NCI-H2081 (cell line): ENCODE results near the gene VEZF1.
A peak's percentile ranks its signal among the peaks of the same experiment; 100 is the strongest.

Source experiments
- DNase-seq, 2 experiments: peaks; one replicate each; lab custom pipeline; 2025; lab: John Stamatoyannopoulos, UW

Gene VEZF1

DNA sequence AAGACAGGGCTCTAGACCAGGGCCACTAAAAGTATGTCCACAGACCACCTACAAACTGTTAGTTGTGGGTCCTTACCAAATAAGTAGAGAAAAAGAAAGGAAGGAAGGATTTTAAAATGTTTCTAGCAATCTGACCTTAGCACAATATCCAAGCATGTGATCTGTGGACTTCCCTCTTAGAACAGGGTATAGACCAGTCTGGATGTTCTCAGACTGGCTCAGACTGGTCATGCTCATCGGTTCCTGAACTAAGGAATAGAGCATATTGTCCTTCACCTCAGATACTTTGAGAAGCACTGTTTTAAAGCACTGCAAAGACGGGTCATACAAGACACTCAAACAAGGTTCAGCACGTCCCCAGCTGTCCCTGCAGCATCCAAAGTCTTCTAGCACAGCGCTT lies 58.7 kb downstream of the VEZF1 start:
- no peak for DNase-seq

DNA sequence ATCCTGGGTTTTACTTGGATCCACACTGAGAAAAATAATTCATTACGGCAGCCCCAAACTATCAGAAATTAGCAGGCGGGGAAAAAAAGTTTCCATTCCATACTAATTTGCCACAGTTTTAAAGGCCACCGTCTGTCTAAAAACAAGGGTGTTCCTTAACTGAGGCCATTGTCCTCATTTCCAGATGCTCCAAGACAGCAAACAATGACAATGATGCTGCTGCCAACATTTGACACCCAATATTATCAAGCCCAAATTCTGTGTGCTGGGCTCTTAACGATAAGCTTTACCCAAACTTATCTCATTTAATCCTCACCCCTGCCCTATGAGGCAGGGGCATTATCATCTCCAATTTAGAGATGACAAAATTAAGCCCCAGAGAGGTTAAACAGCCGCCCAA lies 59.1 kb downstream of the VEZF1 start:
- no peak for DNase-seq

DNA sequence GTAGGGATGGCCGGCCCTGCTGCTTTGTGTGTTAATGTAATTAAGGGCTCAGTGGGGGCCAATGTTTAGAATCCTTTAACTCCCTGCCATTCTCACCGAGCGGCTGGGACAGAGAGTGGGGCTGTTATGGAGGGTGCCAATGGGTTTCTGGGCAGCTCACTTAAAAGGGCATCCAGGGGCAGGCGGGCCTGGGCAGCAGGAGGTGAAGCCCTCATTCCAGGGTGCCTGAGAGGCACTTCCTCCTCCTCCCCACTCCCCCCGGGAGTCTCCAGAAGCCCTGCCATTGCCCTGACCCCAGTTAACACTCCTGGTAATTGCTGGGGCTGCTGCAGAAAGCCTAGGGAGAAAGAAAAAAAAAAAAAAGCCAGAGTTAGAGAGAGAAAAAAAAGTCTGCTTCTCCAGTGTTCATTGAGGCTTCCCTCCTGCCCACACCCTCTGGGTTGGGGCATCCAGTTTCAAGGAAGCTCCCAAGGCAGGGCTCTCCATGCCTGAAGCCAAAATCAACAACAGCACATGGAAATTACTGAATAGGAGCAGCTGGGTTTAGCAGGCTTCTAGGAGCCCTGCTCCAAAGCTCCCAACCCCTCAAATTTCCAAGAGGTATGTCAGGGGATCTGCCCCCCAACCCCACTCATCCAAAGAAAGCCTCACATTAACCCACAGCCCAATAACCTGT lies 60.9 kb downstream of the VEZF1 start:
- DNase-seq = peak; percentile 82 to 94

DNA sequence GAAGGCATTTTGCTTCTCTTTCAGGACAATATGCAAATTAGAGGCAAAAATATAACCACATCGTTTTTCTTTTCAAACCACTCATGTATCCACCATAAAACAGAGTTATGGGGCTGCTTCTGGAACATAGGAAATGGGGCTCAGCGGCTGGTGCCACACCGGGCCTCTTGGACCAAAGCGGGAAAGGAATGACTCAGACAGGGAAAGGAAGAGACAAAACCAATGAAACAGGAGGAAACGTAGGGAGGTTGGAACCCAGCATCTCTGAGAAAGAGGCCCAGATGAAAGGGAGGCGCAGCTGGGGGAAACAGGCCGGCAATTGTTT lies 61.4 kb downstream of the VEZF1 start:
- no peak for DNase-seq

DNA sequence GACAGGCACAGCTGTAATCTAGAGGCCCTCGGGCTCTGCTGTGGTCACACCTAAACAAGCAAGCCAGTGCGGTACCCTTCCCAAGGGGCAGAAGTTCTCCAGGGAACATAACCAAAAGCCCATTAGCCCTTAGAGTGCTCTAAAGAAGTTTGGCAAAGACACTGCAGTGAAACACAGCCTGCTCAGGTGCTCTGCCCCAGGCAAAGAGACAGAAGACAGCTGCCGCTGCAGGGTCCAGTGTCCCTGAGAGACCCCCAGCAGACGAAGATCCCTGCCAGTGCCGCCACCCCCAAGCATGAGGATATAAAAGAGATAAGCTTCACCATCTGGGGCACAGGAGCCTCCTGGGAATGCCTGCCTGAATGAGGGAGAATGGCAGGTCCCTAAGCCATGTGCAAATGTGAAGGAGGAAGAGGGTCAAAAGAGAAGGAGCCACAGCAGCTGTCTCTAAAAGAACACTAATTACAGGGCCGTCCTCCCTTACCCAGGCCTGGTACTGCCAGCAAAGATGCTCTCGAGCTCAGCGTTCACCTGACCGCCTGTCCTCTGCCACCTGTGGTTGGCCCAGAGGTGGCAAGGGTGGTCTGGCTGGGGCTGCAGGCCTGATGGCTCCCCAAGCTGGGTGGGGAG lies 62.6 kb downstream of the VEZF1 start:
- peak; percentile 54 to 73 for DNase-seq

- DNase-seq = peak; percentile 68 to 91
Observed at GRCh38 chr17:57924677-57925076, 63.4 kb downstream of the VEZF1 start.
